Brain microvascular endothelial cell (primary cell): ENCODE measurements around the gene NDUFB7.

Experiments used
- DNase-seq: peaks from one replicate; pipeline ENCODE4 v3.0.0-alpha.2; 2020
- H3K27ac ChIP-seq: fragments of 250-450 bp; sonication (Bioruptor Pico); 2 replicates; pipeline ENCODE4 v1.5.1; 2020; ENCODE audit warnings: mild to moderate bottlenecking, moderate library complexity
- H3K27me3 ChIP-seq: fragments of 250-450 bp; sonication (Bioruptor Pico); replicated peaks from 2 replicates; pipeline ENCODE4 v1.5.1; 2020; ENCODE audit warnings: mild to moderate bottlenecking
- H3K36me3 ChIP-seq: fragments of 250-450 bp; sonication (Bioruptor Pico); replicated peaks from 2 replicates; pipeline ENCODE4 v1.5.1; 2020; ENCODE audit warnings: mild to moderate bottlenecking
- H3K4me3 ChIP-seq: 2 replicates; pipeline ENCODE4 v1.5.1; 2011; ENCODE audit warnings: low read depth, mild to moderate bottlenecking, control low read depth, low read length, moderate library complexity
- CTCF ChIP-seq: IDR thresholded peaks from 2 replicates; pipeline ENCODE4 v1.5.1; 2011; ENCODE audit warnings: low read depth, mild to moderate bottlenecking, moderate library complexity, low read length, control low read depth, inconsistent platforms; ENCODE audit errors: missing control alignments
- in situ Hi-C: cut with HindIII; loops from 2 replicates; pipeline ENCODE4 v1.10.0; 2017; ENCODE audit warnings: low sequenced_read_pairs, low pct_ligation_motif_present

The NDUFB7 gene

GRCh38 chr19:14536926-14537692 is 34.8 kb downstream of the NDUFB7 start:
- H3K4me3 ChIP-seq = no peak overlapping the region
- in situ Hi-C loops = no loop called here
- TF ChIP-seq CTCF = no peak
- no peaks in the 10 kb centered on the region for H3K27me3 ChIP-seq
- peak; percentile 31 for DNase-seq
- H3K27ac ChIP-seq = no peak overlapping the region
- no peaks in the 10 kb centered on the region for H3K36me3 ChIP-seq

DNA sequence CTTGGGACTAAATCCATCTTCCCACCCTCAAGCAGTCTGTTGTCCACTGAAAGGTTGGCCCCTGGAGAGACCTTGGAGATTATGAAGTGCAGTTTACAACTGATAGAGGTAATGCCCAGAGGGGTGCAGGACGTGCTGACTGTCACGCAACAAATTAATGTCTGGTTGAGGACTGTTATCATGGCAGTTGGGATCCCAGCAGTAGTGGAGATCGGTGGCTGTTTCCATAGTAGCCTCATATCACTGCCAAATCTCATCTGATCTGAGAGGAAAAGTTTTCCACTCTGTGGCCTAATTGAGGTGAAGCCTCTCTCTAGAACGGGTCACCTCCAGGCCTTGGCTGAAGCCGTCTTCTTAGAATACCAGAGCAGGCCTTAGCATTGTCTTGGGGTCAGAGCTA is 38.4 kb downstream of the NDUFB7 start:
- H3K27ac ChIP-seq = no peak overlapping the region
- in situ Hi-C loops = no loop called here
- H3K4me3 ChIP-seq = no peak overlapping the region
- TF ChIP-seq CTCF = no peak
- DNase-seq = no peak
- no peaks in the 10 kb centered on the region for H3K27me3 ChIP-seq
- no peaks in the 10 kb centered on the region for H3K36me3 ChIP-seq

DNA sequence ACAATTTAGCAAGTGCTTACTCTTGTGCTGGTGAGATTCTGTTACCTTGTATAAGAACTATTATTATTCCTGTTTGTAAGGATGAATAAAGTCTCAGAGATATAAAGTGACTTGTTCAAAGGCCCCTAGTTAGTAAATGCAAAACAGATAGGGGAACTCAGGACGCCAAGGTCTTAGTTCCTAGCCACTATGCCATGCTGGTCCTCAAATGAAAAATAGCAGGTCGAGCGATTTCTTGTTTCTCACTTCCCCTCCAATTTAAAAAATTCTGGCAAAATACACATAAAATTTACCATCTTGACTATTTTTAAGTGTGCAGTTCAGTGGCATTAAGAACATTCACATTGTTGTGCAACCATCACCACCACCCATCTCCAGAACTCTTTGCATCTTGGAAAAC is 41.4 kb downstream of the NDUFB7 start:
- TF ChIP-seq CTCF = no peak
- peak overlapping the region; percentile 69 for H3K4me3 ChIP-seq
- in situ Hi-C loops = no loop called here
- H3K27me3 ChIP-seq = no peaks in the 10 kb centered on the region
- H3K36me3 ChIP-seq = no peaks in the 10 kb centered on the region
- DNase-seq = no peak
- H3K27ac ChIP-seq = no peak overlapping the region

DNA sequence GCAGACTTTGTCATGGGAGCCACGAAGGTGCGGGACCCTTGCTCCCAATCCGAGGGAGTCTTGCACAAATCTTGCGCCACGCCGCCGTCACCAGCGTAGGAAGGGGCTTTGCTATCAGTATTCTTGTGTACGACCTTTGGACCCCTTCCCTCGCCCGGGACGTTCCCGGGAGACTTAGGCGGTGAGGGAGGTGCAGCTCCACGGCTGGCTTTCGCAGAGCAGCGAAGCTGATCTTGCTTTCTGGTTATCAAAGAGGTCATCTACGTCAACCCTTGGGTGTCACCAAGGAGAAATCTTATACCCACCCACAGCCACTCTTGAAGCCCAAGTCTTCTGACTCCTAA is 41.9 kb downstream of the NDUFB7 start:
- DNase-seq = no peak
- Histone ChIP-seq H3K27ac (peak overlapping the region; percentile 43), H3K36me3 (no peaks in the 10 kb centered on the region), H3K4me3 (peak overlapping the region; percentile 69), H3K27me3 (no peaks in the 10 kb centered on the region)
- in situ Hi-C loops = no loop called here
- no peak for TF ChIP-seq CTCF

- Histone ChIP-seq H3K4me3 (peak within 1 kb of the TSS; percentile 73), H3K36me3 (no peaks in the 10 kb centered on the region), H3K27me3 (no peaks in the 10 kb centered on the region), H3K27ac (peak within 1 kb of the TSS; percentile 49)
- peak; percentile 100 for DNase-seq
- in situ Hi-C loops = no loop called here
- TF ChIP-seq CTCF = no peak
These were observed 42.4 kb downstream of the NDUFB7 start, which contains the start of gene TECR for GRCh38 chr19:14529254-14530004. Gene TECR, plus strand, starts transcription at chr19:14529594. Its CDS starts 103 bp downstream, at chr19:14529697.
